BLaER1 (cell line): ENCODE measurements around the gene CDAN1.

Source experiments
- H3K27ac ChIP-seq: shearing (Covaris generic); formaldehyde crosslinking; 2 replicates; pipeline ENCODE4 v1.8.1; 2022
- H3K27me3 ChIP-seq: shearing (Covaris generic); formaldehyde crosslinking; 2 replicates; pipeline ENCODE4 v1.8.1; 2022
- H3K36me3 ChIP-seq: shearing (Covaris generic); formaldehyde crosslinking; 2 replicates; pipeline ENCODE4 v1.8.1; 2022
- H3K4me1 ChIP-seq: shearing (Covaris generic); formaldehyde crosslinking; 2 replicates; pipeline ENCODE4 v1.8.1; 2022
- H3K4me2 ChIP-seq: shearing (Covaris generic); formaldehyde crosslinking; 2 replicates; pipeline ENCODE4 v1.8.1; 2022
- H3K4me3 ChIP-seq: shearing (Covaris generic); formaldehyde crosslinking; 2 replicates; pipeline ENCODE4 v1.8.1; 2022
- H3K9ac ChIP-seq: shearing (Covaris generic); formaldehyde crosslinking; 2 replicates; pipeline ENCODE4 v1.8.1; 2022
- H3K9me3 ChIP-seq: shearing (Covaris generic); formaldehyde crosslinking; 2 replicates; pipeline ENCODE4 v1.8.1; 2022
- H4K20me1 ChIP-seq: shearing (Covaris generic); formaldehyde crosslinking; 2 replicates; pipeline ENCODE4 v1.8.1; 2022
- Cebpa-rat ChIP-seq: shearing (Covaris generic); IDR thresholded peaks from 2 replicates; pipeline ENCODE4 v1.8.1; 2022

CDAN1 gene

DNA sequence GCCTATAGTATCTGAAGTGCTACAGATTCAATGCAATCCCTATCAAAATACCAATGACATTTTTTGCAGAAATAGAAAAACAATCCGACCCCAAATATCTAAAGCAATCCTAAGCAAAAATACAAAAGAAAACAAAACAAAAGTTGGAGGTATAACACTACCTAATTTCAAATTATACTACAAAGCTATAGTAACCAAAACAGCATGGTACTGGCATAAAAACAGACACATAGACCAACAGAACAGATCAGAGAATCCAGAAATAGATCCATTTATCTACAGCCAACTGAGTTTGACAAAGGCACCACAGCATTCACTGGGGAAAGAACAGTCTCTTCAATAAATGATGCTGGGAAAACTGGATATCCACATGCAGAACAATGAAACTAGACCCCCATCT lies 23.8 kb upstream of the CDAN1 start:
- Histone ChIP-seq H4K20me1 (peaks cover 15% of the 10 kb centered on the region; the same call in 1 of the 2 replicates), H3K27me3 (no peaks in the 10 kb centered on the region), H3K36me3 (peaks cover 54% of the 10 kb centered on the region), H3K9ac (no peak overlapping the region), H3K4me1 (no peaks in the 10 kb centered on the region), H3K27ac (no peak overlapping the region), H3K4me3 (peak overlapping the region; percentile 11; the same call in 1 of the 2 replicates), H3K4me2 (no peak overlapping the region), H3K9me3 (peaks cover 63% of the 10 kb centered on the region)
- TF ChIP-seq Cebpa-rat: no peak

DNA sequence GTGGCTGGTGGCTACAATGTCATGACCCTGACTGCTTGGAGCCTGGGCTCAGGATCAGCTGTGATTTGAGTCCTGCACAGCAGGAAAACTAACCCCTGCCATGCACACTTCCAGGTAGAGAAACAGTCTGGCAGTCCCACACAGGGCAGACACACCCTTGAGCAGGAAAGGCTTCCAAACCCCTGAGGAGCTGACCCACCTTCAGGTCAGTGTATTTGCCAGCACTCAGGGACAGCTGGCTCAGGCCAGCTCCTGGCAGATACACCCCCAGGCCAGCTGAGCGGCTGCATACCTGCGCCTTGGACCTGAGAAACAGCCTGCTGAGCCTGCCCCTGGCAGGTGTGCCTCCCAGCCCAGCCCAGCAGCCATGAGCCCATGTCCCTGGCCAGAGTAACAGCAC lies 22.2 kb upstream of the CDAN1 start:
- H3K27me3 ChIP-seq: no peaks in the 10 kb centered on the region
- H3K9ac ChIP-seq: no peak overlapping the region
- H3K36me3 ChIP-seq: peaks cover 43% of the 10 kb centered on the region
- H3K4me3 ChIP-seq: no peak overlapping the region
- H3K9me3 ChIP-seq: peaks cover 51% of the 10 kb centered on the region
- no peak for TF ChIP-seq Cebpa-rat
- no peaks in the 10 kb centered on the region for H3K4me1 ChIP-seq
- H3K4me2 ChIP-seq: no peak overlapping the region
- H4K20me1 ChIP-seq: peaks cover 15% of the 10 kb centered on the region; the same call in 1 of the 2 replicates
- H3K27ac ChIP-seq: no peak overlapping the region

DNA sequence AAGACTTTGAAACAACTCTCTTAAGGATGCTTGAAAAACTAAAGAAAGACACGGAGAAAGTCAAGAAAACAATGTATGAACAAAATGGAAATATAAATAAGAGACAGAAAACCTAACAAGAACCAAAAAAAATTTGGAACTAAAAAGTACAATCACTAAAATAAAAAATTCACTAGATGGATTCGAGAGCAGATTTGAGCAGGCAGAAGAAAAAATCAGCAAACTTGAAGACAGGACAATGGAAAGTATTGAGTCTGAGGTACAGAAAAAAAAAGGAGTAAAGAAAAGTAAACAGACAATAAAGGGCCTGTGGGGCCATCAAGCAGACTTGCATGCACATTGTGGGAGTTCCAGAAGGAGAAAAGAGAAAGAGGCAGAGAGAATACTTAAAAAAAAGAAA lies 13.4 kb upstream of the CDAN1 start:
- H3K27ac ChIP-seq: no peak overlapping the region
- H4K20me1 ChIP-seq: no peaks in the 10 kb centered on the region
- H3K9me3 ChIP-seq: peaks cover 31% of the 10 kb centered on the region
- peaks cover 64% of the 10 kb centered on the region for H3K36me3 ChIP-seq
- TF ChIP-seq Cebpa-rat: no peak
- no peaks in the 10 kb centered on the region for H3K4me1 ChIP-seq
- no peak overlapping the region for H3K9ac ChIP-seq
- H3K27me3 ChIP-seq: no peaks in the 10 kb centered on the region
- no peak overlapping the region for H3K4me3 ChIP-seq
- H3K4me2 ChIP-seq: no peak overlapping the region

DNA sequence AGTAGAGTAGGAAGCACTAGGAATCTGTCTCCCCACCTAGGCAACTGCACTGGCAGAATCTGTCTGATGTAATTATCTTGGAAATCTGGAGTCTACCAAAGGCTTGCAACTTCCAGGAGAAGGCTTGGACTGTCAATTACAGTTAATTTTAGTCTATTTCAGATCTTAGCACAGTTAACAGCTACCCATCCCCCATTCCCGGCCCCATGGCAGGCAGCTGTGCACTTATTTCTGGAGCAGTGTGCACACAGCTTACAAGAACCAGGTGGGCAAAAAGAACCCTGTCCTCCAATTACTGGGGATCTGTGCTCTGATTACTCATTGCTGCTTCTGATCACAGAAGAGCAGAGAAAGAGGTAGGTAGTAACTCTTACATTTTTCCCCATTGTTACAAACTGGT lies 12.3 kb upstream of the CDAN1 start:
- TF ChIP-seq Cebpa-rat: no peak
- no peaks in the 10 kb centered on the region for H3K27me3 ChIP-seq
- H3K4me1 ChIP-seq: no peaks in the 10 kb centered on the region
- no peaks in the 10 kb centered on the region for H4K20me1 ChIP-seq
- H3K9ac ChIP-seq: no peak overlapping the region
- no peak overlapping the region for H3K4me2 ChIP-seq
- H3K4me3 ChIP-seq: no peak overlapping the region
- peaks cover 71% of the 10 kb centered on the region for H3K36me3 ChIP-seq
- peaks cover 31% of the 10 kb centered on the region for H3K9me3 ChIP-seq
- H3K27ac ChIP-seq: no peak overlapping the region

DNA sequence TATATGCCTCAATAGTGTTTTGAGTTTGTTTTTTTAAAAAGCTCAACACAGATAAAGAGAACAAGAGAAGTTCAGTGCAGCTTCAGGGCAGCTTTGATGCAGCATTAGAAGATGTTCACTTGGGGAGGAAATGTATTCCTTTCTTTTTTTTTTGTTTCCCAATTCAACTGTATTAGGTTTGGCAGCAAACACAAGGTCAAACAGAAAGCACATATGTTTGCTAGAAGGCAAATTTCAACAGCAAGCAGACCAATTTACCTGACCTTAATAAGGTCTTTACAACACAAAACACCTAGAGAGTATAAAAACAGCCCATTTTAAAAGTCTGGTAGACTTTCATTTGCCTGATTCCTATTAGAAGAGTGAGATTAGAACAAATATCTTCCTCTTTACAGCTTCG lies 7.3 kb upstream of the CDAN1 start:
- peaks cover 5% of the 10 kb centered on the region for H3K4me1 ChIP-seq
- H3K27ac ChIP-seq: no peak overlapping the region
- H3K9ac ChIP-seq: no peak overlapping the region
- H3K4me2 ChIP-seq: no peak overlapping the region
- TF ChIP-seq Cebpa-rat: no peak
- no peaks in the 10 kb centered on the region for H3K9me3 ChIP-seq
- no peak overlapping the region for H3K4me3 ChIP-seq
- no peaks in the 10 kb centered on the region for H3K27me3 ChIP-seq
- peaks cover 34% of the 10 kb centered on the region for H3K36me3 ChIP-seq
- no peaks in the 10 kb centered on the region for H4K20me1 ChIP-seq

DNA sequence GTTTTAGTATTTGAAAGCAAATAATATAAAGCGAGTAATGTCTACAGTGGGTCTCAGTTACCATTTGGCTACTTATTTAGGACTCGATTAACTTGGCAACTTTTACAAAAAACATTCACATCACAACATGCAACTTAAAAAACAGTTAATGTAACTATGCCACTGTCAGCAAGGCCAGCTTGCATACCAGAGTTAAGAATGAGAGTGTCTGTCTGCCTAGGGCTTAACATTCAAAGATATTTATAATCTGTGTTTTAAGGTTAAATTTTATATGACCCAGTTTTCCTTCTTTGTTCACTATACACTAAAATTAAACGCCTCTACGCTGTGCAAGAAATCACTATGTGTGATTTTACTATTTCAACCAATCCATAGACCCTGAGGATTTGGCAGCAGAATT lies 5.2 kb upstream of the CDAN1 start:
- no peak overlapping the region for H3K4me2 ChIP-seq
- no peak overlapping the region for H3K27ac ChIP-seq
- H4K20me1 ChIP-seq: no peaks in the 10 kb centered on the region
- TF ChIP-seq Cebpa-rat: no peak
- H3K9ac ChIP-seq: no peak overlapping the region
- H3K36me3 ChIP-seq: peaks cover 25% of the 10 kb centered on the region
- H3K9me3 ChIP-seq: no peaks in the 10 kb centered on the region
- H3K4me1 ChIP-seq: peaks cover 26% of the 10 kb centered on the region
- no peaks in the 10 kb centered on the region for H3K27me3 ChIP-seq
- H3K4me3 ChIP-seq: no peak overlapping the region

DNA sequence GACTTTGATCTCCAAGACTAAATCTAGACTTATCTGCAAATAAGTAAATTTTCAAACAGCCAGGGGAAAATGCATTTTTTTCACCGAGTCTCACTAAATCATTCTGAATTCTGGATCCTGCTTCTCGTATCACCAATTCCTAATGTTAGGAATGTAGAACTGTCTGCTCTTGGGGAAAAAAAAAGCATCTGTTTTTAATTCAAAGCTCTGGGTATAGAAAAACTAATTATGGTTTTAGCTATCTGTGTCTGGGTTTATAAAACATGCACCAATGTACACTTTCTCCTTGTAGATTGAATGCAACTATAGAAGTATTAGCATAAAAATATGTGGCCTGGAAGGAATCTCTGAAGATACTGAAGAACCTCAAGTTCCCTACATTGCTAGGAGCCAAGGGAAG lies 4.8 kb upstream of the CDAN1 start:
- no peak for TF ChIP-seq Cebpa-rat
- H3K27me3 ChIP-seq: no peaks in the 10 kb centered on the region
- no peak overlapping the region for H3K4me3 ChIP-seq
- no peaks in the 10 kb centered on the region for H4K20me1 ChIP-seq
- no peak overlapping the region for H3K4me2 ChIP-seq
- H3K4me1 ChIP-seq: peaks cover 26% of the 10 kb centered on the region
- H3K9me3 ChIP-seq: no peaks in the 10 kb centered on the region
- no peak overlapping the region for H3K9ac ChIP-seq
- peaks cover 21% of the 10 kb centered on the region for H3K36me3 ChIP-seq
- no peak overlapping the region for H3K27ac ChIP-seq

DNA sequence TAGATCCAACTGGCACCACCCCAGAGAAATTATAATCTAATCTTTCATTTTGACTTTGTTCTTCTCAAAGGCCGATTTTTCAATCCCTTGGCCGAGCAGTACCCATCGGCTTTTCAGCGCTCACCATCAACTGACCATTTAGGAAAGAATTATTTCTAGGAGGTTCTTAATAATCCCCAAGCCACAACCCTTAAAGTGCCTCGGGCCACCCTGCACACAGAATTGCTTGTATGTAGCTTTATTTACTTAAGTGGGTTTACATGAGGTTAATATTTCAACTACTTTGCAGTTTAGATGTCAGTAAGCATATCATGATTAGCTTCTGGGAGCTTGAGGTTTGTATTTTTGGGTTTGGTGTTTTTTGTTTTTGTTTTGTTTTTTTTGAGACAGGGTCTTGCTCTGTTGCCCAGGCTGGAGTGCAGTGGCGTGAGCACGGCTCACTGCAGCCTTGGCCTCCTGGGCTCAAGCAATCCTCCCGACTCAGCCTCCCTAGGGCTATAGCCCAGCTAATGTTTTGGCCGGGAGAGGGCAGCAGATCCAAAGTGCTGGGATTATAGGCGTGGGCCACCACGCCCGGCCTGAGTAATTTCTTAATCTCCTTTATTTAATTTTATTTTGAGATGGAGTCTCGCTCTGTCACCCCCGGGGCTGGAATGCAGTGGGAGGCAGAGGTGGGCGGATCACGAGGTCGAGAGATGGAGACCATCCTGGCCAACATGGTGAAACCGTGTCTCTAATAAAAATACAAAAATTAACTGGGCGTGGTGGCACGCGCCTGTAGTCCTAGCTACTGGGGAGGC lies 801 bp upstream of the CDAN1 start:
- Histone ChIP-seq H3K4me3 (peak overlapping the region; percentile 94), H3K36me3 (peaks cover 30% of the 10 kb centered on the region), H3K9me3 (no peaks in the 10 kb centered on the region), H4K20me1 (peaks cover 32% of the 10 kb centered on the region), H3K4me1 (peaks cover 47% of the 10 kb centered on the region), H3K4me2 (peak overlapping the region; percentile 97), H3K27ac (peak overlapping the region; percentile 91), H3K27me3 (no peaks in the 10 kb centered on the region), H3K9ac (peak overlapping the region; percentile 94)
- TF ChIP-seq Cebpa-rat: no peak

DNA sequence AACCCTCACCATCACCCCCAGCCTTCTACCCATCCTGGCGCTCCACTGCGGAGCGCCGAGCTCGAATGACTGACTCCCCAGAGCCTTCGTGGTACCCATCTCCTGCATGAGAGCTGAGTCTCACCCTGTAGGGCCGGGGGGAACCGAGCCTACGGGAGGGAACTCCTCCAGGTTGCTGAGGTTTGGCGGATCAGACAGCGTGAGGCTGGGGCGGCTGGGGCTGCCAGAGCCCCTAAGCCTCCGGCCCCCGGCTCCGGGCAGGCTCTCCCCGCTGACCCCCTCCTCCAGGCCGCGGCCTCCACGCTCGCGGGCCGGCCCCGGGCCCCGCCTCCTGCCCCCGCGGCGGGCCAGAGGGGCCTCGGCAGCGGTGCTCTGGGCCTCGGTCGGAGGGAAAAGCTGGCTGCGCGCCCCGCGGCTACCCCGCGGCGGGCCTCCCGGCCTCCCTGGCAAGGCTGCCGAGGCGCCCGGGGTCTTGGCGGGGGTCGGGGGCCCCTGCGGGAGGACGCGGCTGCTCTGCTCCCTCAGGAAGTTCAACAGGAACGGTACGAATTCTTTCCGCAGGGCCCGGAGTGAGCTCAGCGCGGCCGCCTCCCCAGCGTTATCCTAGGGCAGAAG lies 643 bp downstream of the CDAN1 start:
- Histone ChIP-seq H3K4me2 (peak overlapping the region; percentile 97), H3K4me3 (peak overlapping the region; percentile 94), H3K9me3 (no peaks in the 10 kb centered on the region), H4K20me1 (peaks cover 45% of the 10 kb centered on the region), H3K27ac (peak overlapping the region; percentile 91), H3K4me1 (peaks cover 47% of the 10 kb centered on the region), H3K36me3 (peaks cover 45% of the 10 kb centered on the region), H3K27me3 (no peaks in the 10 kb centered on the region), H3K9ac (peak overlapping the region; percentile 94)
- TF ChIP-seq Cebpa-rat: no peak

DNA sequence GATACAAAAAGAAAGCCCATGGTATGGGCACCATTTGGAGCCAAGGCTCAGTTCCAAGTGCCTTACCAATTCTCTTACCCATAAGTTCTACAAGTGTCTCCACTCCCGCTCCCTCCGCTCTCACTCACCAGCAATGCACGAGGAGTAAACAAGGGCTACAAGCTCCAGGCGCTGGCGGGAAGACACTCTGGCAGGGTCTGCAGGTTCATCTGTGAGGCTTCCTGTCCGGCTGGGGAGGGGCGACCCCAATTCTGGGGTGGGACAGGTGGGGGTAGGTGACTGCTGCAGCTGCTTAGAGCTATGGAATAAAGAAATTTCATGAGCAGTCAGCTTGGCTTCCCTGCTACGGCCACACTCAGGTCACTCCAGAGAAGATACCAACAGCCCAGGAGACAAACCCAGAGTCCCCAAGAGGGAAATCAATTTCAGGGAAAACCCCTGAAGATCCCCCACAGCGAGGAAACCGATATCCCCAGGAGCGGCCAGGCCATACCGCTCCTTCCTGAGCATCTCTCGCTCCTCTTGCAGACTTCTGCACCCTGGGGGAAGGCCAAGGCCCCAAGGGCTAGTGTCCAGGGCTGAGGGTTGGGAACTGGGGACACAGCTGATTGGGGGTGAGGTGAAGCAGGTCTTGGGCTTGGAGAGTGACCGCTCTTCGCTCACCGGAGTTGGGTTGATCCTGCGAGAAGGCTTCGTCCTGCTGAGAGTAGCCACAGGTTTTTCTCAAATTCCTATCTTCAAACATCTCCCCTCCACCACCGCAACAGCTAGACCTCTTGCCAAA lies 1.4 kb downstream of the CDAN1 start:
- H3K27me3 ChIP-seq: no peaks in the 10 kb centered on the region
- peaks cover 52% of the 10 kb centered on the region for H3K36me3 ChIP-seq
- peaks cover 47% of the 10 kb centered on the region for H3K4me1 ChIP-seq
- H3K4me2 ChIP-seq: peak overlapping the region; percentile 97
- H4K20me1 ChIP-seq: peaks cover 52% of the 10 kb centered on the region
- peak overlapping the region; percentile 94 for H3K9ac ChIP-seq
- no peak for TF ChIP-seq Cebpa-rat
- peak overlapping the region; percentile 94 for H3K4me3 ChIP-seq
- H3K27ac ChIP-seq: peak overlapping the region; percentile 91; the same call in 1 of the 2 replicates
- no peaks in the 10 kb centered on the region for H3K9me3 ChIP-seq
